OCI-LY1 (cell line): Measurements from ENCODE around the gene IFNA1.
"Not testable (repeated sequence)": the region's sequence is repeated elsewhere in the genome, so short reads cannot be mapped to it uniquely, and the experiment has no call there.

ENCODE experiments used
- H2AFZ ChIP-seq: fragments of 200-600 bp; sonication (generic), shearing (Covaris generic); 2 replicates; pipeline ENCODE4 v1.6.0; 2014; ENCODE audit warnings: antibody characterized with exemption, mild to moderate bottlenecking, low read length
- H3F3A ChIP-seq: fragments of 200-600 bp; sonication (generic), shearing (Covaris generic); 2 replicates; pipeline ENCODE4 v1.6.0; 2014; ENCODE audit warnings: mild to moderate bottlenecking, antibody characterized with exemption, low read length, moderate library complexity; ENCODE audit not compliant: insufficient read depth
- H3K27ac ChIP-seq: fragments of 200-600 bp; sonication (generic); 2 replicates; pipeline ENCODE4 v1.5.1; 2014; ENCODE audit warnings: low read length, mixed run types, mild to moderate bottlenecking, low read depth; ENCODE audit not compliant: poor library complexity, severe bottlenecking
- H3K27me3 ChIP-seq: fragments of 200-600 bp; sonication (generic); 2 replicates; pipeline ENCODE4 v1.6.0; 2014; ENCODE audit warnings: antibody characterized with exemption, mild to moderate bottlenecking, low read length, moderate library complexity; ENCODE audit not compliant: insufficient read depth
- H3K36me3 ChIP-seq: fragments of 200-600 bp; sonication (generic); 2 replicates; pipeline ENCODE4 v1.6.1; 2014; ENCODE audit warnings: mild to moderate bottlenecking, antibody characterized with exemption, low read length, moderate library complexity, mixed read lengths; ENCODE audit not compliant: insufficient read depth
- H3K4me1 ChIP-seq: fragments of 200-600 bp; sonication (generic); 2 replicates; pipeline ENCODE4 v1.5.1; 2014; ENCODE audit warnings: mild to moderate bottlenecking, low read length, moderate library complexity; ENCODE audit not compliant: insufficient read depth, severe bottlenecking
- H3K4me2 ChIP-seq: fragments of 200-600 bp; sonication (generic), shearing (Covaris generic); 2 replicates; pipeline ENCODE4 v1.6.1; 2014; ENCODE audit warnings: low read length
- H3K4me3 ChIP-seq: fragments of 200-600 bp; sonication (generic); 2 replicates; pipeline ENCODE4 v1.5.1; 2014; ENCODE audit warnings: low read length, low read depth, mild to moderate bottlenecking, mixed read lengths; ENCODE audit not compliant: poor library complexity, severe bottlenecking
- H3K79me2 ChIP-seq: fragments of 200-600 bp; shearing (Covaris generic); 2 replicates; pipeline ENCODE4 v1.6.1; 2016; ENCODE audit warnings: mixed run types, low read length, mixed read lengths; ENCODE audit not compliant: insufficient read depth
- H3K9ac ChIP-seq: fragments of 200-600 bp; sonication (generic), shearing (Covaris generic); 2 replicates; pipeline ENCODE4 v1.6.1; 2014; ENCODE audit warnings: mild to moderate bottlenecking, low read length, mixed read lengths
- H3K9me2 ChIP-seq: fragments of 200-600 bp; sonication (generic), shearing (Covaris generic); 2 replicates; pipeline ENCODE4 v1.6.1; 2014; ENCODE audit warnings: low read depth, mild to moderate bottlenecking, low read length, mixed read lengths
- H3K9me3 ChIP-seq: fragments of 200-600 bp; shearing (Covaris generic); 2 replicates; pipeline ENCODE4 v1.6.1; 2014; ENCODE audit warnings: low read length, mixed read lengths
- H4K20me1 ChIP-seq: fragments of 200-600 bp; sonication (generic), shearing (Covaris generic); 2 replicates; pipeline ENCODE4 v1.6.0; 2016; ENCODE audit warnings: mild to moderate bottlenecking, low read length; ENCODE audit not compliant: insufficient read depth
- EZH2 ChIP-seq: fragments of 200-600 bp; sonication (generic), shearing (Covaris generic); IDR thresholded peaks from 2 replicates; pipeline ENCODE4 v1.8.0; 2017; ENCODE audit warnings: borderline replicate concordance, mixed run types, mild to moderate bottlenecking, antibody characterized with exemption, low read length, moderate library complexity, mixed read lengths
- TF ChIP-seq, protein P1 (sequence below): fragments of 200-600 bp; sonication (generic), shearing (Covaris generic); IDR thresholded peaks from 2 replicates; pipeline ENCODE4 v1.5.1; 2017; ENCODE audit warnings: mild to moderate bottlenecking, antibody characterized with exemption, low read length, moderate library complexity, mixed read lengths

Gene IFNA1

DNA sequence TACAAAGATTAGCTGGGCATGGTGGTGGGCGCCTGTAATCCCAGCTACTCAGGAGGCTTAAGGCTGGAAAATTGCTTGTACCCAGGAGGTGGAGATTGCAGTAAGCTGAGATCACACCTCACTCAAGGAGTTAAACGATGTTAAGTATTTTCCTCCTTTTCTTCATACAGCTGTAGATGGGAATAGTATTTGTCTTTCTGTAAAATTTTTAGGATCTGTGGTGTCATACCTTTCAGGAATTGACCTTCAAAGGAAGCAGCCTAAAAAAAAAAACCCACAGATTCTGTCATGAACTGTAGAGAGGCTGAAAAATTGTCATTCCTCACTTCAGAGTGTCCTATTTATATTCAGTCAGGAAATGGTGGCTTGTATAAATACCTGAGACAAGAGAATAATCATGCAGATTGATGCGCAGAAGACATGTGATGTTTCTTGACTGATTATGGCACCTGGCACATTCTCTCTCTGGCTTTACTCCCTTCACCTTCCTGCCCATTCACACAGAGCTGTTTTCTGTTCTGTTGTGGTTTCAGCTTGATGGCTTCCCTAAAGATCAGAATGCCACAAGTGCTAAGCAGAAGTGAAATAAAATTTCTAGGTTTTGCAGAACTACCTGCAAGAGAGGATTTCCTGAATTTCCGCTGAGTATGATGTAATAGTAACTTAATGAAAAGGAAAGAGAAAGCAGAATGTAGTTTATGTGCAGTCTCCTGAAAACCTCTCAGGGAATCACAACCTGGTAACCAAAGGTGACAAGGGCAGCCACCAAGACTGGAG, 3.8 kb downstream of the IFNA1 start:
- no peak overlapping the region for H3K9ac ChIP-seq
- no peak overlapping the region for H2AFZ ChIP-seq

DNA sequence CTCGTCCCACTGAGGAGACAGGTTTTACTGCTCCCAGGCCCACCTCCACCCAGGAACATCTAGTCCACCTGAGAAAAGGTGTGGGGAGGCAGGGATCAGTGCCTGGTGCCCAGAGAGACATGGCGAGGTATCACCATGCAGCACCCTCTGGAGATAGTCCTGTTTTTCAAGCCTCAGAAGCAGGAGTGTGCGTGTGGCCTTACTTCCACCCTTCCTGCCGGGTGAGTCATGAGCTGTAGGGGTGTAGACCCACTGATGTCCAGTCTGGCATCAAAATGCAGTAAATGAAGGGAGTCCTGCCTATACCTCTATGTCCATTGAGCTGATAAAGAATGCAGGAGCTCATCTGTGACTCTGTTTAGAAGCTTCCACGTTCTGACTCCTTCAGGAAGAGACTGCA, 9.1 kb downstream of the IFNA1 start:
- not testable (repeated sequence) for H2AFZ ChIP-seq, H3K9ac ChIP-seq, H3K4me2 ChIP-seq, H3K4me1 ChIP-seq, H3K9me3 ChIP-seq, H3K27ac ChIP-seq, H3K79me2 ChIP-seq, H3K27me3 ChIP-seq, H3K9me2 ChIP-seq, H3K36me3 ChIP-seq, H4K20me1 ChIP-seq, H3F3A ChIP-seq, H3K4me3 ChIP-seq

More for the DNA sequence above, 3.8 kb downstream of the IFNA1 start:
- Histone ChIP-seq H3K4me2 (no peak overlapping the region), H3K27ac (no peak overlapping the region), H3K79me2 (no peaks in the 10 kb centered on the region), H3F3A (no peaks in the 10 kb centered on the region), H3K27me3 (no peaks in the 10 kb centered on the region), H3K36me3 (no peaks in the 10 kb centered on the region), H3K9me2 (no peaks in the 10 kb centered on the region), H3K4me1 (no peaks in the 10 kb centered on the region), H3K4me3 (no peak overlapping the region), H3K9me3 (no peaks in the 10 kb centered on the region), H4K20me1 (no peaks in the 10 kb centered on the region)
- no peak for TF ChIP-seq EZH2
- TF ChIP-seq, protein P1, sequence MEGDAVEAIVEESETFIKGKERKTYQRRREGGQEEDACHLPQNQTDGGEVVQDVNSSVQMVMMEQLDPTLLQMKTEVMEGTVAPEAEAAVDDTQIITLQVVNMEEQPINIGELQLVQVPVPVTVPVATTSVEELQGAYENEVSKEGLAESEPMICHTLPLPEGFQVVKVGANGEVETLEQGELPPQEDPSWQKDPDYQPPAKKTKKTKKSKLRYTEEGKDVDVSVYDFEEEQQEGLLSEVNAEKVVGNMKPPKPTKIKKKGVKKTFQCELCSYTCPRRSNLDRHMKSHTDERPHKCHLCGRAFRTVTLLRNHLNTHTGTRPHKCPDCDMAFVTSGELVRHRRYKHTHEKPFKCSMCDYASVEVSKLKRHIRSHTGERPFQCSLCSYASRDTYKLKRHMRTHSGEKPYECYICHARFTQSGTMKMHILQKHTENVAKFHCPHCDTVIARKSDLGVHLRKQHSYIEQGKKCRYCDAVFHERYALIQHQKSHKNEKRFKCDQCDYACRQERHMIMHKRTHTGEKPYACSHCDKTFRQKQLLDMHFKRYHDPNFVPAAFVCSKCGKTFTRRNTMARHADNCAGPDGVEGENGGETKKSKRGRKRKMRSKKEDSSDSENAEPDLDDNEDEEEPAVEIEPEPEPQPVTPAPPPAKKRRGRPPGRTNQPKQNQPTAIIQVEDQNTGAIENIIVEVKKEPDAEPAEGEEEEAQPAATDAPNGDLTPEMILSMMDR, result no peak

DNA sequence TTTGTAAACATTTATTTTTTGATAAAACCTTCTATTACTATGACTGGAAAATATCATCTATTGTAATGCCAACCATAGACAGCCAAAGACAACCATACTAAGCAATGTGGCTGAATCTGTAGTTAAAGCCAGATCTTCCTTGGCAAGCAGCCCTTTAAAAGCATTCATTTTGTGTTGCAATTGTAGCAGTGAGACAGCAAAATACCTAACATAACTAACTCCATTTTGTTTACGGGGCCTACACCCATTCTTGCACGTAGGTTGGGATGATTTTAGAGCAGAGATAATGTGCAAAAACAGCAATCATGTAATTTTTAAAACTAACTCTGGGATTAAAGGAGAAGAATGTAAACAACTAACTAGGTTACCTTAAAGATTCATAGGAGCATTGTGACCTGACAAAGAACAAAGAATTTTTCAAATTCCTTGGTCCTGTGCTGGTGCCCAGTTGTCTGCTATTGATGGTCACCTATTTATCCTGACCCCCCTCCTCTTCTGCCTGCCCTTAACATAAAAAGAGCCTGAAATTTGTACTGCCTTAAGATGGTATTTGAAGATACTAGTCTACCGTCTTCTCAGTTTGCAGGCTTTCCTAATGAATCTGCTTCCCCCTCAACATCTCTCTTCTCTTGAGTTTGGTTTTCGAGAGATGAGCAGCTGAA, 10.6 kb downstream of the IFNA1 start:
- H3K4me1 ChIP-seq, result no peaks in the 10 kb centered on the region
- H4K20me1 ChIP-seq, result no peaks in the 10 kb centered on the region
- H3K79me2 ChIP-seq, result no peaks in the 10 kb centered on the region
- H3K27me3 ChIP-seq, result no peaks in the 10 kb centered on the region
- H3K4me3 ChIP-seq, result no peak overlapping the region
- no peaks in the 10 kb centered on the region for H3K9me3 ChIP-seq
- no peak overlapping the region for H2AFZ ChIP-seq
- H3K4me2 ChIP-seq, result no peak overlapping the region
- H3K27ac ChIP-seq, result no peak overlapping the region
- no peak for TF ChIP-seq EZH2
- TF ChIP-seq, protein P1, result no peak
- no peak overlapping the region for H3K9ac ChIP-seq
- H3K36me3 ChIP-seq, result no peaks in the 10 kb centered on the region
- H3F3A ChIP-seq, result no peaks in the 10 kb centered on the region
- no peaks in the 10 kb centered on the region for H3K9me2 ChIP-seq
